Adrenal gland (tissue), 5 donors: ENCODE data around the gene DTD2.

Experiments used
- POLR2A ChIP-seq, 2 donors: fragments of 450-650 bp; IDR thresholded peaks; one replicate each; pipeline ENCODE4 v1.6.1; 2017; ENCODE audit warnings: antibody characterized with exemption in 2 of 2, mild to moderate bottlenecking in 2 of 2, moderate library complexity in 1 of 2
- TF ChIP-seq, protein P1 (sequence below), 6 experiments: fragments of 450-650 bp in 4 of 6; fragments of 200-600 bp in 2 of 6; sonication (generic) in 1 of 6; IDR thresholded peaks; 1 replicate in 5 of 6; 2 replicates in 1 of 6; pipeline versions ENCODE4 v1.5.1 to v1.8.0; 2016 to 2021; ENCODE audit warnings: antibody characterized with exemption in 6 of 6, mild to moderate bottlenecking in 2 of 6, moderate library complexity in 1 of 6
- donor health status: DM: no; HTN: no; CAD: no.

DNA sequence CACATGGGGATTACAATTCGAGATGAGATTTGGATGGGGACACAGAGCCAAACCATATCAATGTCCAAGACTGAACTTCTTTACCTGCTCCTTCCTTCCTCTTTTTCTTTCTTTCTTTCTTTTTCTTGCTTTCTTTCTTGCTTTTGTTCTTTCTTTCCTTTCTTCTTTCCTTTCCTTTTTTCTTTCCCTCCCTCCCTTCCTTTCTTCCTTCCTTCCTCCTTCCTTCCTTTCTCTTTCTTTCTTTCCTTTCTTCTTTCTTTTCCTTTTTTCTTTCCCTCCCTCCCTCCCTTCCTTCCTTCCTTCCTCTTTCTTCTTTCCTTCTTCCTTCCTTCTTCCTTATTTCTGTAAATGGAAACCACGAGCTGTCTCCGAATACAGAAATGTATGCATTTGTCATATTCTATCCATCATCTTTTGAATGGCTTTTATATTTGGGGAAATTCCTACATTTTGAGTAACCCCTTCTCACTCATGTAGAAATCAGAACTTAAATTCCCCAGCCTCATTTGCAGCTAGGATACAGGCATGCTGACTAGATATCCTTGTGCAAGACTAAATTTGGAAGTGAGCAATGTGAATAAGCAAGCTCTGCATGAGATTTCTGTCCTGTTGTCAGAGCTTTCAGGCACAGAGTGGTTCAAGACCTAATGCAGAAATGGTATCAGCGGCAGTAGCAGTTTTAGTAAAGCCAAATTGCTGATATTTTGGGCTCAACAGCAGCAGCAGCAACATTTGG, 19.0 kb upstream of the DTD2 start:
- TF ChIP-seq, protein P1, sequence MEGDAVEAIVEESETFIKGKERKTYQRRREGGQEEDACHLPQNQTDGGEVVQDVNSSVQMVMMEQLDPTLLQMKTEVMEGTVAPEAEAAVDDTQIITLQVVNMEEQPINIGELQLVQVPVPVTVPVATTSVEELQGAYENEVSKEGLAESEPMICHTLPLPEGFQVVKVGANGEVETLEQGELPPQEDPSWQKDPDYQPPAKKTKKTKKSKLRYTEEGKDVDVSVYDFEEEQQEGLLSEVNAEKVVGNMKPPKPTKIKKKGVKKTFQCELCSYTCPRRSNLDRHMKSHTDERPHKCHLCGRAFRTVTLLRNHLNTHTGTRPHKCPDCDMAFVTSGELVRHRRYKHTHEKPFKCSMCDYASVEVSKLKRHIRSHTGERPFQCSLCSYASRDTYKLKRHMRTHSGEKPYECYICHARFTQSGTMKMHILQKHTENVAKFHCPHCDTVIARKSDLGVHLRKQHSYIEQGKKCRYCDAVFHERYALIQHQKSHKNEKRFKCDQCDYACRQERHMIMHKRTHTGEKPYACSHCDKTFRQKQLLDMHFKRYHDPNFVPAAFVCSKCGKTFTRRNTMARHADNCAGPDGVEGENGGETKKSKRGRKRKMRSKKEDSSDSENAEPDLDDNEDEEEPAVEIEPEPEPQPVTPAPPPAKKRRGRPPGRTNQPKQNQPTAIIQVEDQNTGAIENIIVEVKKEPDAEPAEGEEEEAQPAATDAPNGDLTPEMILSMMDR (IDR thresholded peaks at IDR 0.05), result no peak
- no peak for TF ChIP-seq POLR2A (IDR thresholded peaks at IDR 0.05)
